Testis (tissue), 3 donors: Measurements from ENCODE around the gene DZANK1. TPM values are rescaled to one million over a fixed set of nuclear protein-coding genes. Genes with fewer than 3 reads are reported as not detected.
"Not testable (repeated sequence)": the region's sequence is repeated elsewhere in the genome, so short reads cannot be mapped to it uniquely, and the experiment has no call there.

Experiments used
- DNase-seq: peaks from one replicate; pipeline ENCODE4 v3.0.0-alpha.2; 2019
- H3K27ac ChIP-seq, 2 donors: fragments of 200-600 bp; sonication (generic); one replicate each; pipeline ENCODE4 v1.5.1; 2019
- H3K27me3 ChIP-seq: fragments of 200-600 bp; sonication (generic); one replicate; pipeline ENCODE4 v1.5.1; 2019
- H3K36me3 ChIP-seq: fragments of 200-600 bp; sonication (generic); one replicate; pipeline ENCODE4 v1.5.1; 2017; ENCODE audit warnings: low read depth; ENCODE audit errors: missing control alignments
- H3K4me1 ChIP-seq: fragments of 200-600 bp; sonication (generic); one replicate; pipeline ENCODE4 v1.5.1; 2019
- H3K4me3 ChIP-seq, 2 donors: fragments of 200-600 bp; sonication (generic); one replicate each; pipeline ENCODE4 v1.5.1; 2017 to 2019
- H3K9me3 ChIP-seq: fragments of 200-600 bp; sonication (generic); one replicate; pipeline ENCODE4 v1.5.1; 2017
- POLR2A ChIP-seq: fragments of 450-650 bp; IDR thresholded peaks from one replicate; pipeline ENCODE4 v1.6.1; 2017; ENCODE audit warnings: antibody characterized with exemption, mild to moderate bottlenecking, moderate library complexity
- WGBS, 2 donors: methylation state at CpG; one replicate each; pipeline ENCODE4 v1.1.5; 2018; 5-methylcytosine and 5-hydroxymethylcytosine counted together
- intact Hi-C: fragments of 100-400 bp; cut with DNase I; formaldehyde crosslinking; loops from one replicate; pipeline ENCODE4 v1.15.1; 2023; ENCODE audit warnings: low total_unique reads
- polyA plus RNA-seq: library from polyadenylated mRNA; stranded (reverse); fragments of 350-450 nt; fragmentation: Illumina TruSeq; extraction: RNeasy Lipid Tissue Mini Kit (QIAGEN cat#74804); gene quantifications from one replicate; pipeline ENCODE4 v1.2.3, GENCODE V29; 2014; ENCODE audit warnings: low read depth, low replicate concordance; ENCODE audit not compliant: insufficient read depth
- total RNA-seq, 2 donors: library from RNA; depleted of rRNA; stranded (reverse); fragments of >200 nt; gene quantifications; one replicate each; pipeline ENCODE4 v1.2.3, GENCODE V29; 2016
- TF ChIP-seq, protein P1 (sequence below), 3 experiments: fragments of 450-650 bp in 2 of 3; fragments of 200-600 bp in 1 of 3; sonication (generic) in 1 of 3; IDR thresholded peaks; one replicate each; pipeline ENCODE4 v1.5.1; 2016 to 2019; ENCODE audit warnings: antibody characterized with exemption in 3 of 3, mild to moderate bottlenecking in 2 of 3, moderate library complexity in 1 of 3

DZANK1 gene
- total and polyA plus RNA-seq, 3 donors from 2014 or later, result 10.2 to 12.1 (median 11.6) TPM

DNA sequence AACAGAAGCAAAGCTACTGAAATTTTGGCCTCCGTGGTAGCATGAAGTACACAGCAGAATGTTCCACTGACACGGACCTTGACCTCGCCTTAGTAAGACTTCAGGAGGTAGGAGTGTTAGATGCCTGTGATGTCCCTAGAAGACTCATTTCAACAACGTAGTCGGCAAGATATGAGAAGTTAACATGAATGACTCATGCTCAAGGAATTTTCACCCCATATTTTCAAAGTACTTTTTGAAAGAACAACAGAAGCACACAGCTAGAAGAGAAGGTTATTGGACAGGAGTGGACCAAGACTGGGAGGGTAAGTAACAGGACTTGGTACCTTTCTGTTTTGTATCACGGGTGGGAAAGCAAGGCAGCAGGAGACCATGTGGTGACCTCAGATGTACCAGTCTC, 78.0 kb downstream of the DZANK1 start:
- Histone ChIP-seq H3K36me3 (no peaks in the 10 kb centered on the region), H3K4me3 (no peak overlapping the region), H3K27me3 (no peaks in the 10 kb centered on the region), H3K4me1 (no peaks in the 10 kb centered on the region), H3K27ac (no peak overlapping the region), H3K9me3 (no peaks in the 10 kb centered on the region)
- 31 to 52% methylated on average over 6 of the region's 6 CpGs for WGBS, 2 donors
- intact Hi-C loops, result no loop called here
- no peak for DNase-seq
- no peak for TF ChIP-seq POLR2A
- TF ChIP-seq, protein P1, sequence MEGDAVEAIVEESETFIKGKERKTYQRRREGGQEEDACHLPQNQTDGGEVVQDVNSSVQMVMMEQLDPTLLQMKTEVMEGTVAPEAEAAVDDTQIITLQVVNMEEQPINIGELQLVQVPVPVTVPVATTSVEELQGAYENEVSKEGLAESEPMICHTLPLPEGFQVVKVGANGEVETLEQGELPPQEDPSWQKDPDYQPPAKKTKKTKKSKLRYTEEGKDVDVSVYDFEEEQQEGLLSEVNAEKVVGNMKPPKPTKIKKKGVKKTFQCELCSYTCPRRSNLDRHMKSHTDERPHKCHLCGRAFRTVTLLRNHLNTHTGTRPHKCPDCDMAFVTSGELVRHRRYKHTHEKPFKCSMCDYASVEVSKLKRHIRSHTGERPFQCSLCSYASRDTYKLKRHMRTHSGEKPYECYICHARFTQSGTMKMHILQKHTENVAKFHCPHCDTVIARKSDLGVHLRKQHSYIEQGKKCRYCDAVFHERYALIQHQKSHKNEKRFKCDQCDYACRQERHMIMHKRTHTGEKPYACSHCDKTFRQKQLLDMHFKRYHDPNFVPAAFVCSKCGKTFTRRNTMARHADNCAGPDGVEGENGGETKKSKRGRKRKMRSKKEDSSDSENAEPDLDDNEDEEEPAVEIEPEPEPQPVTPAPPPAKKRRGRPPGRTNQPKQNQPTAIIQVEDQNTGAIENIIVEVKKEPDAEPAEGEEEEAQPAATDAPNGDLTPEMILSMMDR (IDR thresholded peaks at IDR 0.05), result no peak

DNA sequence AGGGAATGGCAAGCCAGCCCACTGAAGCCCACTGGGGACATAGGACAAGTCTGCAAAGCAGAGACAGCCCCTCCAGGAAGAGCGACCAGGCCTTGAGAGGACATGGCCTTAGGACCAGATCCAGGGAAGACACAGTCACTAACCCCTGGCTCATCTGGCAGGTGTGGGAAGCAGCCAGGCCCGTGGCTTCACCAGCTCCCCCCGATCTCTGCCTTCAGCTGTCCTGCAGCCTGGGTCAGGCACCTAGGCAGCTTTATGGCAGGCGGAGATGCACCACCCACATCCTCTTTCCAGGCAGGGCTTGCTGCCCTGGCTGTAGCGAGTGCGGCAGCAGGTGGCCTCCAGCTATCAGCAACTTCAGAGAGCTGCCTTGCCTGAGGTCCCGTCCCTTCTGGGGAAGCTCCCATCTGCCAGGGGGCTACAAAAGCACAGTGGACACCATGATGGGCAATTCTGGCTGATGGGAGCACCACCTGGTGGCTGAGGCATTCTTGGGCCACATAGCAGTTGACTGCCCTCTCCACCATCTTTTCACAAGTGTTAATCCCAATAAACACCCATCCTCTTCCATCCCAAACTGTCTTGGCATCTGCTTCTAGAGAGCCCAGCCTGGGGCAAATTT, 85.8 kb downstream of the DZANK1 start:
- Histone ChIP-seq H3K27ac (no peak overlapping the region), H3K36me3 (no peaks in the 10 kb centered on the region), H3K4me1 (no peaks in the 10 kb centered on the region), H3K4me3 (no peak overlapping the region), H3K9me3 (no peaks in the 10 kb centered on the region), H3K27me3 (no peaks in the 10 kb centered on the region)
- intact Hi-C loops, result no loop called here
- DNase-seq, result no peak
- WGBS, 2 donors, result 80 to 100% methylated on average over 1 to 7 of the region's 7 CpGs
- TF ChIP-seq, protein P1 (IDR thresholded peaks at IDR 0.05), result no peak
- no peak for TF ChIP-seq POLR2A

DNA sequence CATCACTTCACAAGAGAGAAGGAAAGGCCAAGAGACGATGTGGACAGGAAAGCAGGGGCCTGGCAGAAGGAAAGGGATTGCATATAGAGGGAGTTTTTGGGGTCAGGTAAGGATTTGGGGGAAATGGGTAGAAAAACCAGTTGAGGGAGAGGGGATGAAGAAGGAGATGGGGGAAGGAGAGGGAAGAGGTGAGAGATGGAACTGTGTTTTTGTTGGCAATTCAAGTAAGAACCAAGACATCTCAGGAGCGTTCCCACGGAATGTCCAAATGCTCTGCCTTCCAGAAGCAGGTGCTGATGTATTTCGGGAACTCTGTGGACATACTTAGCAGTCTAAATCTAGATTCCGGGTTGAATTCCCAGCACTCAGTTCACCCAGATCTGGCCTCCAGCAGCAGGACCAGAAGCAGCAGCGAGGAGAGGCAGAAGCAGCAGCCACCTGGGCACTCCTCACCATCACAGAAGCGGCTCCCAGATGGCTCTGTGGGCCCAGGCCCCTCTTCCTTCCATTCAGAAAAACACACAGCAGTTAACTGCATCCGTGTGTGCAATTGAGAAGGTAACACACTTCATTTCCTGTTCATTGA, 88.8 kb downstream of the DZANK1 start:
- Histone ChIP-seq H3K27ac (no peak overlapping the region), H3K36me3 (no peaks in the 10 kb centered on the region), H3K4me1 (no peaks in the 10 kb centered on the region), H3K9me3 (no peaks in the 10 kb centered on the region), H3K4me3 (no peak overlapping the region), H3K27me3 (no peaks in the 10 kb centered on the region)
- TF ChIP-seq, protein P1 (IDR thresholded peaks at IDR 0.05), result no peak
- no peak for TF ChIP-seq POLR2A
- 74 to 76% methylated on average over 8 of the region's 8 CpGs for WGBS, 2 donors
- intact Hi-C loops, result no loop called here
- no peak for DNase-seq

DNA sequence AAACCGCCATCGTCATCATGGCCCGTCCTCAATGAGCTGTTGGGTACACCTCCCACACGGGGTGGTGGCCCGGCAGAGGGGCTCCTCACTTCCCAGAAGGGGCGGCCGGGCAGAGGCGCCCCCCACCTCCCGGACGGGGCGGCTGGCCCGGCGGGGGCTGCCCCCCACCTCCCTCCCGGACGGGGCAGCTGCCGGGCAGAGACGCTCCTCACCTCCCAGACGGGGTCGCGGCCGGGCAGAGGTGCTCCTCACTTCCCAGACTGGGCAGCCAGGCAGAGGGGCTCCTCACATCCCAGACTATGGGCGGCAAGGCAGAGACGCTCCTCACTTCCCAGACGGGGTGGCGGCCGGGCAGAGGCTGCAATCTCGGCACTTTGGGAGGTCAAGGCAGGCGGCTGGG, 91.3 kb downstream of the DZANK1 start:
- DNase-seq, H3K9me3 ChIP-seq, H3K27me3 ChIP-seq, H3K4me1 ChIP-seq, H3K27ac ChIP-seq, H3K36me3 ChIP-seq, intact Hi-C loops: not testable (repeated sequence)
- WGBS, 2 donors, result 80 to 89% methylated on average over 13 to 20 of the region's 28 CpGs
- peak overlapping the region; percentile 26 to 48 for H3K4me3 ChIP-seq

DNA sequence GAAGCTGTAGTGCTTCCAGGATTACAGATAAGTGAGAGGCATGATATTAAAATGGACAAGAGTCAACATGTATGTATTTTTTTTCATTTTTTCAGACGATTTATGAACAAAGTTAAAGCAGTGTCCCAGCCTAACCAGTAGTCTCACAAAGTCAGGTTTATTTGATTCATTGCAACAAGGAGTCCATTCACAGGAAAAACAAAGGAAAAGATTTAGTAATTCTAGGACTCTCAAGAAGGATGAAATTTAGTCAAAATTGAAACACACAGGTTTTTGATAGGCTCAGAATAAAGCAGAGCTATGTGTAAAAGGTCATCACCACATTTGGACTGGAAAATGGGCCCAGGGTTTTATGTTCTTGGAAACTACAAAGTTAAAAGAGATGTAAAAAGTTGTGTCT, 94.5 kb downstream of the DZANK1 start:
- DNase-seq, result no peak
- H3K4me3 ChIP-seq, result no peak overlapping the region
- no peaks in the 10 kb centered on the region for H3K4me1 ChIP-seq
- H3K9me3 ChIP-seq, result no peaks in the 10 kb centered on the region
- WGBS, 2 donors, result 62 to 77% methylated on average over 1 of the region's 1 CpG
- TF ChIP-seq POLR2A, result no peak
- H3K27ac ChIP-seq, result no peak overlapping the region
- intact Hi-C loops, result no loop called here
- H3K36me3 ChIP-seq, result no peaks in the 10 kb centered on the region
- no peaks in the 10 kb centered on the region for H3K27me3 ChIP-seq

DNA sequence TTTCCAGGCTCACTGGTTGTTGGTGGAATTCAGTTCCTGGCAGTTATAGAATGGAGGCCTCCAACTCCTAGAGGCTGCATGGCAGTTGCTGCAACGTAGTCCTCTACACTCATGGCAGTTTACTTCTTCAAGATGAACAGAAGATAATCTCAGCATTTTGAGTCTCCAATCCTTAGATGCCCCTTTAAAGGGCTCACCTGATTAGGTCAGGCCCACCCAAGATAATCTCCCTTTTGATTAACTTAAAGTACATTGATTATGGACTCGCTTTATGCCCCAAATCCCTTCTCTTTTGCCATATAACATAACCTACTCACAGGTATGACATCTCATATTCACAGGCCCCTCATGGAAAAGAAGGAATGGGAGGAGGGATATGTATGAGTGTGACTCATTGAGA, 102.1 kb downstream of the DZANK1 start:
- intact Hi-C loops, result no loop called here

More for the DNA sequence above, 102.1 kb downstream of the DZANK1 start:
- 86 to 88% methylated on average over 2 of the region's 2 CpGs for WGBS, 2 donors
- no peaks in the 10 kb centered on the region for H3K9me3 ChIP-seq
- no peaks in the 10 kb centered on the region for H3K4me1 ChIP-seq
- no peaks in the 10 kb centered on the region for H3K36me3 ChIP-seq
- TF ChIP-seq, protein P1 (IDR thresholded peaks at IDR 0.05), result no peak
- H3K27ac ChIP-seq, result no peak overlapping the region
- no peak overlapping the region for H3K4me3 ChIP-seq
- H3K27me3 ChIP-seq, result no peaks in the 10 kb centered on the region
- no peak for DNase-seq
